H1 (cell line): ENCODE measurements around the gene NME8. TPM values are rescaled to one million over a fixed set of nuclear protein-coding genes. Genes with fewer than 3 reads are reported as not detected.

Source experiments
- CTCF ChIA-PET: fragments of 300-600 bp; sonication (Branson Sonifier 250); formaldehyde crosslinking; loops from one replicate; lab custom pipeline; 2021; ENCODE audit not compliant: partially characterized antibody; lab: Charles Lee
- POLR2A ChIA-PET: fragments of 300-600 bp; sonication (Branson Sonifier 250); formaldehyde crosslinking; loops from one replicate; lab custom pipeline; 2021; ENCODE audit warnings: inconsistent platforms; ENCODE audit not compliant: partially characterized antibody; lab: Charles Lee
- DNase-seq, 2 experiments: peaks; one replicate each; pipeline versions ENCODE4 v3.0.0 to v3.0.0-alpha.2; 2010 to 2022; ENCODE audit warnings: low spot score in 2 of 2, low read depth in 1 of 2, mixed read lengths in 1 of 2
- FAIRE-seq: peaks from 2 replicates; lab custom pipeline; 2011; peaks lifted over from hg19 to GRCh38; lab: Jason Lieb, UNC
- H2AFZ ChIP-seq: 2 replicates; pipeline ENCODE4 v1.8.1; 2012; ENCODE audit warnings: low read length, inconsistent platforms
- H2AK5ac ChIP-seq: 2 replicates; pipeline ENCODE4 v1.6.1; 2013; ENCODE audit warnings: low read depth, low read length
- H2BK120ac ChIP-seq: replicated peaks from 2 replicates; pipeline ENCODE3; 2013; ENCODE audit warnings: low read depth, low read length, inconsistent platforms
- H2BK12ac ChIP-seq: 2 replicates; pipeline ENCODE4 v1.6.1; 2013; ENCODE audit warnings: low read depth, low read length
- H2BK15ac ChIP-seq: 2 replicates; pipeline ENCODE4 v1.6.1; 2013; ENCODE audit warnings: low read length
- H2BK20ac ChIP-seq: 2 replicates; pipeline ENCODE4 v1.6.1; 2013; ENCODE audit warnings: low read length
- H2BK5ac ChIP-seq: 2 replicates; pipeline ENCODE4 v1.6.1; 2013; ENCODE audit warnings: low read depth, low read length
- H3K14ac ChIP-seq: 2 replicates; pipeline ENCODE4 v1.6.1; 2013; ENCODE audit warnings: inconsistent platforms; ENCODE audit not compliant: insufficient read length
- H3K18ac ChIP-seq: 2 replicates; pipeline ENCODE4 v1.6.1; 2013; ENCODE audit warnings: low read length; ENCODE audit errors: extremely low read depth
- H3K23ac ChIP-seq: 2 replicates; pipeline ENCODE4 v1.6.1; 2013; ENCODE audit warnings: inconsistent platforms; ENCODE audit not compliant: insufficient read length
- H3K23me2 ChIP-seq: 2 replicates; pipeline ENCODE4 v1.6.1; 2013; ENCODE audit warnings: low read depth, low read length
- H3K27ac ChIP-seq: 2 replicates; pipeline ENCODE4 v1.6.1; 2011; ENCODE audit warnings: low read depth, low read length, inconsistent platforms
- H3K27me3 ChIP-seq, 4 experiments: replicated peaks in 1 of 4; 1 replicate in 1 of 4; 2 replicates in 3 of 4; pipeline versions ENCODE4 v1.6.1 to v1.8.1; 2011 to 2013; ENCODE audit warnings: low read length in 3 of 4, mild to moderate bottlenecking in 3 of 4, inconsistent platforms in 2 of 4, mixed read lengths in 2 of 4, moderate library complexity in 1 of 4; ENCODE audit not compliant: control insufficient read depth in 3 of 4, insufficient read depth in 3 of 4; ENCODE audit errors: extremely low read depth in 1 of 4
- H3K36me3 ChIP-seq, 4 experiments: 2 replicates each; pipeline versions ENCODE4 v1.6.1 to v1.8.1; 2011 to 2013; ENCODE audit warnings: mild to moderate bottlenecking in 4 of 4, low read length in 3 of 4, moderate library complexity in 2 of 4, control low read depth in 1 of 4, inconsistent platforms in 1 of 4; ENCODE audit not compliant: insufficient read depth in 4 of 4, control insufficient read depth in 2 of 4
- H3K4ac ChIP-seq: replicated peaks from 2 replicates; pipeline ENCODE3; 2013; ENCODE audit warnings: low read length, low read depth, mixed read lengths, inconsistent platforms; ENCODE audit not compliant: insufficient read length
- H3K4me1 ChIP-seq, 4 experiments: replicated peaks in 1 of 4; 1 replicate in 1 of 4; 2 replicates in 3 of 4; pipeline versions ENCODE4 v1.6.1 to v1.8.1; 2011 to 2013; ENCODE audit warnings: low read length in 3 of 4, inconsistent platforms in 2 of 4, mixed read lengths in 1 of 4; ENCODE audit not compliant: insufficient read depth in 4 of 4, control insufficient read depth in 3 of 4
- H3K4me2 ChIP-seq, 2 experiments: 2 replicates each; pipeline versions ENCODE4 v1.6.1 to v1.8.1; 2011 to 2013; ENCODE audit warnings: low read depth in 2 of 2, low read length in 2 of 2, control low read depth in 1 of 2, inconsistent platforms in 1 of 2, mild to moderate bottlenecking in 1 of 2; ENCODE audit not compliant: insufficient read depth in 1 of 2
- H3K4me3 ChIP-seq, 4 experiments: fragments of 200-600, 300-600 bp in 1 of 4; sonication (generic), shearing (Covaris generic), sonication (Bioruptor Twin) in 1 of 4; 2 replicates each; pipeline versions ENCODE4 v1.5.1 to v1.8.1; 2011 to 2016; ENCODE audit warnings: low read length in 4 of 4, low read depth in 3 of 4, control low read depth in 2 of 4, inconsistent platforms in 2 of 4, mild to moderate bottlenecking in 2 of 4, mixed read lengths in 1 of 4, moderate library complexity in 1 of 4; ENCODE audit not compliant: insufficient read depth in 2 of 4; ENCODE audit errors: extremely low read depth in 1 of 4
- H3K56ac ChIP-seq: replicated peaks from 2 replicates; pipeline ENCODE3; 2013; ENCODE audit warnings: low read depth, mild to moderate bottlenecking, mixed read lengths, low read length, inconsistent platforms; ENCODE audit not compliant: insufficient read length
- H3K79me1 ChIP-seq: 2 replicates; pipeline ENCODE4 v1.6.1; 2013; ENCODE audit warnings: low read depth, low read length, control low read depth
- H3K79me2 ChIP-seq, 2 experiments: 2 replicates each; pipeline versions ENCODE4 v1.6.1 to v1.8.1; 2012 to 2013; ENCODE audit warnings: low read length in 2 of 2, mild to moderate bottlenecking in 2 of 2, inconsistent platforms in 1 of 2; ENCODE audit not compliant: insufficient read depth in 2 of 2, control insufficient read depth in 1 of 2
- H3K9ac ChIP-seq, 4 experiments: replicated peaks in 1 of 4; 1 replicate in 1 of 4; 2 replicates in 3 of 4; pipeline versions ENCODE4 v1.6.1 to v1.8.1; 2011 to 2013; ENCODE audit warnings: low read depth in 3 of 4, low read length in 3 of 4, control low read depth in 2 of 4, mild to moderate bottlenecking in 2 of 4, moderate library complexity in 2 of 4, inconsistent platforms in 1 of 4; ENCODE audit errors: extremely low read depth in 1 of 4
- H3K9me3 ChIP-seq, 2 experiments: 2 replicates each; pipeline versions ENCODE4 v1.6.1 to v1.8.1; 2012 to 2013; ENCODE audit warnings: mild to moderate bottlenecking in 2 of 2, moderate library complexity in 2 of 2, control low read depth in 1 of 2, inconsistent platforms in 1 of 2, low read depth in 1 of 2, low read length in 1 of 2, mixed read lengths in 1 of 2; ENCODE audit not compliant: insufficient read depth in 2 of 2
- H4K20me1 ChIP-seq, 2 experiments: replicated peaks in 1 of 2; 2 replicates each; pipeline versions ENCODE3 to v1.8.1; 2011 to 2013; ENCODE audit warnings: inconsistent platforms in 2 of 2, low read length in 2 of 2, mild to moderate bottlenecking in 1 of 2; ENCODE audit not compliant: insufficient read depth in 2 of 2, control insufficient read depth in 1 of 2
- H4K5ac ChIP-seq: 2 replicates; pipeline ENCODE4 v1.6.1; 2013; ENCODE audit warnings: low read length, low read depth, mixed read lengths, inconsistent platforms; ENCODE audit not compliant: insufficient read length
- H4K8ac ChIP-seq: 2 replicates; pipeline ENCODE4 v1.8.0; 2013; ENCODE audit warnings: mild to moderate bottlenecking, moderate library complexity, low read length, inconsistent platforms; ENCODE audit not compliant: insufficient read depth; ENCODE audit errors: extremely low read depth
- H4K91ac ChIP-seq: replicated peaks from 2 replicates; pipeline ENCODE3; 2013; ENCODE audit warnings: low read length, mixed read lengths, inconsistent platforms; ENCODE audit not compliant: insufficient read length
- EZH2 ChIP-seq: fragments of 200-600 bp; sonication (generic); IDR thresholded peaks from 2 replicates; pipeline ENCODE4 v1.7.1; 2012; ENCODE audit warnings: low read depth, mild to moderate bottlenecking, moderate library complexity, low read length, inconsistent platforms; ENCODE audit not compliant: severe bottlenecking
- GABPA ChIP-seq: IDR thresholded peaks from 2 replicates; pipeline ENCODE4 v1.6.1; 2011; ENCODE audit warnings: mild to moderate bottlenecking, low read length, moderate library complexity, borderline replicate concordance; ENCODE audit not compliant: insufficient read depth
- SP4 ChIP-seq: IDR thresholded peaks from 2 replicates; pipeline ENCODE4 v1.6.1; 2012; ENCODE audit warnings: low read length, inconsistent platforms
- SUZ12 ChIP-seq: fragments of 200-600 bp; sonication (generic); IDR thresholded peaks from 2 replicates; pipeline ENCODE4 v1.6.1; 2012; ENCODE audit warnings: mild to moderate bottlenecking, inconsistent platforms, low read length, moderate library complexity, mixed read lengths
- TEAD4 ChIP-seq: IDR thresholded peaks from 2 replicates; pipeline ENCODE4 v1.6.1; 2012; ENCODE audit warnings: low read depth, low read length, inconsistent platforms, mixed read lengths
- USF2 ChIP-seq: IDR thresholded peaks from 2 replicates; pipeline ENCODE4 v1.6.1; 2011; ENCODE audit warnings: low read length, improper control_type of control experiment
- WGBS, 2 experiments: shearing (Covaris generic) in 1 of 2; methylation state at CpG; one replicate each; pipeline versions ENCODE4 v1.1.6 to v1.1.7; 2013 to 2015; ENCODE audit warnings: low lambda C conversion rate in 2 of 2, mixed read lengths in 2 of 2, inconsistent platforms in 1 of 2, low coverage in 1 of 2, missing lambda C conversion rate in 1 of 2; ENCODE audit not compliant: insufficient replicate concordance in 2 of 2, insufficient coverage in 1 of 2, insufficient read length in 1 of 2; ENCODE audit errors: extremely low coverage in 1 of 2, missing lambda C conversion rate in 1 of 2; 5-methylcytosine and 5-hydroxymethylcytosine counted together
- polyA plus RNA-seq, 7 experiments: library from polyadenylated mRNA; depleted of rRNA in 3 of 7; stranded (reverse) in 5 of 7; unstranded in 2 of 7; fragments of >200 nt in 5 of 7; fragments of 200-250 nt in 2 of 7; gene quantifications; 1 replicate in 5 of 7; 2 replicates in 1 of 7; 4 replicates in 1 of 7; pipeline versions ENCODE4 v1.2.1 to v1.2.3, GENCODE V29; 2011 to 2013; ENCODE audit warnings: missing spikeins in 2 of 7, mixed read lengths in 2 of 7
- total RNA-seq: library from RNA; stranded (reverse); fragmentation: NEBNext Ultra II Directional; extraction: Animal tissue kit (Norgen Biotek cat#: 25700); gene quantifications from 2 replicates; pipeline ENCODE4 v1.2.1, GENCODE V29; 2021

The NME8 gene
- total and polyA plus RNA-seq, 2 of the 8 experiments (the other 6 are each of a cell fraction or from before 2014, with no cell fraction given), result 0.22 to 0.44 TPM

DNA sequence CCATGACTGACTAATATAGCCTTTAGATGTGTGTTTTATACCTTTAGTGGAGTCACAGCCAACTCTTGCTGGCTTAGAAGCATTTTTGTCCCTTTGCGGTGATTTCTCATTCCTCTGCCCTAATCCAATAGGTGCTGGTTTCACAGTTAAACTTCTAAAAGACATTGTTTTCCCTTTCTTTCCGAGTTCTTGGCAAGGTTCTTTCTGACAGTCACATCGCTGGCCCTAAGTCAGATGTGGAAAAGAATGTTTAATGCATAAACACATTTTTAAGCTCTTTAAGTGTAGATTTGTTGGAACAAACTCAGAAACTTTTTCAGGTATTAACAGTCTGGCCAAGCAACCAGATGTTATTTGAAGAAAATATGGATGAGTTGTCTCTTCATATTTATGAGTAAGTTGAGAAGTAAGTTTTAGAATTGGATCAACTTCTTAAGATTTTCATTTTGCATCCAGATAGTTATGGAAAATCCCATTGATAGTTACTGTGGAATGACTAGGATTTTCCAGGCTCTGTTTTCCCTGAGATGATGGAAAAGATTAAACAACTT lies 76.2 kb downstream of the NME8 start:
- Histone ChIP-seq H2BK20ac (no peak overlapping the region), H3K9ac (no peak overlapping the region), H3K4me2 (no peak overlapping the region), H3K18ac (no peak overlapping the region), H2BK5ac (no peak overlapping the region), H3K23ac (no peak overlapping the region), H3K36me3 (0 out of 8 replicates have a peak, but pooled peaks cover 0 to 2% (median 0%) of the 10 kb centered on the region in 4 experiments), H4K5ac (no peak overlapping the region), H3K14ac (no peak overlapping the region), H2BK15ac (no peak overlapping the region), H2AK5ac (no peak overlapping the region), H2BK120ac (no peak overlapping the region), H3K4ac (no peak overlapping the region), H3K56ac (no peak overlapping the region), H4K20me1 (no peaks in the 10 kb centered on the region), H3K4me3 (no peak overlapping the region), H3K23me2 (peaks cover 6% of the 10 kb centered on the region; the same call in 1 of the 2 replicates), H2AFZ (no peak overlapping the region), H3K27ac (no peak overlapping the region), H4K91ac (no peak overlapping the region), H3K79me1 (no peaks in the 10 kb centered on the region), H3K27me3 (peaks cover 0 to 5% (median 2%) of the 10 kb centered on the region in 4 experiments; a peak in 4 of 7 replicates)
- FAIRE-seq (no peak), DNase-seq (no peak)
- POLR2A ChIA-PET, result no interaction called here
- 81% methylated on average over 3 of the region's 3 CpGs; no CpG with 5 or more reads in 1 of the 2 experiments for WGBS, 2 experiments
- TF ChIP-seq SUZ12 (no peak), USF2 (no peak), GABPA (no peak), TEAD4 (no peak), EZH2 (no peak), SP4 (no peak)
- TF ChIP-seq, all 59 proteins: peak for 0
- peaks cover 0 to 4% (median 0%) of the 10 kb centered on the region in 4 experiments; a peak in 1 of 7 replicates for H3K4me1 ChIP-seq
- no peak overlapping the region for H4K8ac ChIP-seq
- H3K79me2 ChIP-seq, result no peaks in the 10 kb centered on the region
- no peak overlapping the region for H2BK12ac ChIP-seq
- CTCF ChIA-PET, result no interaction called here
- H3K9me3 ChIP-seq, result peaks cover 0 to 3% of the 10 kb centered on the region in 2 experiments; a peak in 2 of 4 replicates
